ENCODE results near the gene BSCL2.

- TF ChIP-seq, protein P1, sequence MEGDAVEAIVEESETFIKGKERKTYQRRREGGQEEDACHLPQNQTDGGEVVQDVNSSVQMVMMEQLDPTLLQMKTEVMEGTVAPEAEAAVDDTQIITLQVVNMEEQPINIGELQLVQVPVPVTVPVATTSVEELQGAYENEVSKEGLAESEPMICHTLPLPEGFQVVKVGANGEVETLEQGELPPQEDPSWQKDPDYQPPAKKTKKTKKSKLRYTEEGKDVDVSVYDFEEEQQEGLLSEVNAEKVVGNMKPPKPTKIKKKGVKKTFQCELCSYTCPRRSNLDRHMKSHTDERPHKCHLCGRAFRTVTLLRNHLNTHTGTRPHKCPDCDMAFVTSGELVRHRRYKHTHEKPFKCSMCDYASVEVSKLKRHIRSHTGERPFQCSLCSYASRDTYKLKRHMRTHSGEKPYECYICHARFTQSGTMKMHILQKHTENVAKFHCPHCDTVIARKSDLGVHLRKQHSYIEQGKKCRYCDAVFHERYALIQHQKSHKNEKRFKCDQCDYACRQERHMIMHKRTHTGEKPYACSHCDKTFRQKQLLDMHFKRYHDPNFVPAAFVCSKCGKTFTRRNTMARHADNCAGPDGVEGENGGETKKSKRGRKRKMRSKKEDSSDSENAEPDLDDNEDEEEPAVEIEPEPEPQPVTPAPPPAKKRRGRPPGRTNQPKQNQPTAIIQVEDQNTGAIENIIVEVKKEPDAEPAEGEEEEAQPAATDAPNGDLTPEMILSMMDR (conservative IDR thresholded peaks at IDR 0.05; ENCODE audit: low read length) = no peak
- TF ChIP-seq EZH2phosphoT487 (IDR thresholded peaks at IDR 0.05; ENCODE audit: borderline replicate concordance) = no peak
Observed at GRCh38 chr11:62677714-62678113, 29.5 kb downstream of the BSCL2 start.
